ENCODE measurements around the gene REG4. TPM values are rescaled to one million over a fixed set of nuclear protein-coding genes. Genes with fewer than 3 reads are reported as not detected.

REG4 gene
- polyA plus RNA-seq, 2 donors, result 0.12 TPM; not detected in 1

DNA sequence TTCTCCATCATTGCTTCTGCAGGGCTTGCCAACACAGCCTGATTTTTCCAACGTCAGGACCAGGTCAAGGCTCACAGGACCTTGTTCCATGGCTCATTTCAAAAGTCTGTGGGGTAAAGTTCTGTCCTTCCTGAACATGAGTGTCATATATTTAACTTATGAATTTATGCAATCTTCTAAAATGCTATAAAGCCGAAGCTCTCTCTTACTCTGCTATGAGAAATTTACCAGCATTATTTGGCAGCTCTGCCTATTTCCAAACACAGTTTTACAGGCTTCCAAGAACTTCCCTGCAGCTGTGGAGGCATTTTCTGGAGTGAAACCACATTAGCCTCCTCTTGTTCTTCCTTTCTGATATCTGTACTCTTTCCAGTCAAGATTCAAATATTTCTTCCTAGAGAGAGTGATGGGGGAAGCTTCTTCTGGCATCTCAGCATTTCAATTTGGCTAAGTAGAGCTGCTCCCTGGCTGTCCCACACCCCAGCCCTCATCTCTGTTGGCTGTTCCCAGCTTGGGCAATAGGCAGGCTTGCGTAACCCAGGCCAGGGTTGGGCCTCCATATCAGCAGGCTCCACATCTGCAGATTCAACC lies 27.0 kb downstream of the REG4 start:
- Histone ChIP-seq H3K27ac (ENCODE audit: low read depth in 2 of 2, low read length in 1 of 2) (peak overlapping the region; percentile 11 to 15), H3K36me3 (ENCODE audit: control insufficient read depth in 2 of 2, insufficient read depth in 2 of 2, low read length in 1 of 2) (no peaks in the 10 kb centered on the region), H3K9me3 (ENCODE audit: control insufficient read depth in 2 of 2, insufficient read depth in 1 of 2, low read depth in 1 of 2, low read length in 1 of 2) (no peaks in the 10 kb centered on the region), H3K27me3 (ENCODE audit: control insufficient read depth in 1 of 2, insufficient read depth in 2 of 2, low read length in 2 of 2) (no peaks in the 10 kb centered on the region), H3K4me3 (ENCODE audit: low read depth in 1 of 2, low read length in 2 of 2) (no peak overlapping the region), H3K4me1 (ENCODE audit: control insufficient read depth in 2 of 2, insufficient read depth in 2 of 2, low read length in 1 of 2) (peaks cover 4 to 6% of the 10 kb centered on the region in 2 donors)
- WGBS, 2 donors, result 46 to 50% methylated on average over 3 of the region's 3 CpGs

DNA sequence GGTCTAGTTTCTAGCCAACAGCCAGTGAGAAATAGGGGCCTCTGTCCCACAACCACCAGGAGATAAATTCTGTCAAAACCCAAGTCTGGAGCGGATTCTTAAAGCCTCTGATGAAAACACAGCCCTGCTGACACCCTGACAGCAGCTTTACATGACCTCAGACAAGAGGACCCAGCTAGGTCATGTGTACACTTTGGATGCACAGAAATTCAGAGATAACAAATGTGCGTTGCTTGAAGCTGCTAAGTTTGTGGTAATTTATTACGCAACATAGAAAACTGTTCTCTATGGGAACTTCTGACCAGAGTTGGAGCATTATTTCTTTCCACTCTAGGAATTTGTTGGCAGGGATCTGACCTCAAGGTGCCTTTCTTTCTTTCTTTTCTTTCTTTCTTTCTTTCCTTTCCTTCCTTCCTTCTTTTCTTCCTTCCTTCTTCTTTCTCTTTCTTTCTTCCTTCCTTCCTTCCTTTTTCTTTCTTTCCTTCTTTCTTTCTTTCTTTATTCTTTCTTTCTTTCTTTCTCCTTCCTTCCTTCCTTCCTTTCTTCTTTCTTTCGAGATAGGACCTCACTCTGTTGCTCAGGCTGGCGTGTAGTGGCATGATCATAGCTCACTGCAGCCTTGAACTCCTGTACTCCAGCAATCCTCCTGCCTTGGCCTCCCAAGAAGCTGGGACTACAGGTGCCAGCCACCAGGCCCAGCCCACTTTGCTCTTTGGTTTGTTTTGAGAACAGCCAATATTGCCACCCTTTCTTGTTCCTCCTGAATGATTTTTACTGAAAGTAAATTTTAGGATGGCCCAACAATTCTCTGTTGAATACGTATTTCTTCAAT lies 27.7 kb downstream of the REG4 start:
- Histone ChIP-seq H3K9me3 (ENCODE audit: control insufficient read depth in 2 of 2, insufficient read depth in 1 of 2, low read depth in 1 of 2, low read length in 1 of 2) (no peaks in the 10 kb centered on the region), H3K4me3 (ENCODE audit: low read depth in 1 of 2, low read length in 2 of 2) (no peak overlapping the region), H3K4me1 (ENCODE audit: control insufficient read depth in 2 of 2, insufficient read depth in 2 of 2, low read length in 1 of 2) (peaks cover 4 to 6% of the 10 kb centered on the region in 2 donors), H3K27ac (ENCODE audit: low read depth in 2 of 2, low read length in 1 of 2) (peak overlapping the region; percentile 61 to 85), H3K36me3 (ENCODE audit: control insufficient read depth in 2 of 2, insufficient read depth in 2 of 2, low read length in 1 of 2) (no peaks in the 10 kb centered on the region), H3K27me3 (ENCODE audit: control insufficient read depth in 1 of 2, insufficient read depth in 2 of 2, low read length in 2 of 2) (no peaks in the 10 kb centered on the region)
- WGBS, 2 donors, result 60 to 63% methylated on average over 6 of the region's 6 CpGs

DNA sequence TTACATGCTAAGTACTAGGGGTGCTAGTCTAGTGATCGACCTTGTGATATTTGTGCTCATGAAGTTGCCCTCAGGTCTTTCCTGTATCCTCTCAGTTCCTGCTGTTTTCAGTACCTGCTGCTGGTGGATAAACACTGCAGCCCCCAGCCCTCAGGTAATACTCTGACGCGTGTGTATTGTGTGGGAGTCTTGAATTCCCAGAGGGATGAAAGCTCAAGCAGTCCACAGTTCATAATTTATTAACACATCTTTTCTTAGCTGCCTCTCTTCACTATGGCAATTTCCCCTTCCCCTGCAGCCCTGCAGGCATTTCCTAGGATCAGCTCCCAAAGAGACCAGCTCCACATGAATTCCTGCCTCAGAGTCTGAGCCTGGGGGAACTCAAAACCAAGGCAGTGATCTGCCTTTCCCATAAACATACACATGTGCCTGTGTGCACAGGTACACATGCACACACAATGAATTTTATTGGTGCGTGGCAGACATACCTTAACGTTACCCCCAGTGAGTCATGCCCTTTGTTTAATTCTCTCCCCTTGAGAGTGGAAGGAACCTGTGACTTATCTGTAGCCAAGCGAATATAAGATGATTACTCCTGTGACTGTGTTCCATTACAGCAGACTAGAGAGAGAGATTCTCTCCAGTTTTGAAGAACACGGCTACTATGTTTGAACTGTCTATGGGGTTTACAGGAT lies 28.5 kb downstream of the REG4 start:
- Histone ChIP-seq H3K36me3 (ENCODE audit: control insufficient read depth in 2 of 2, insufficient read depth in 2 of 2, low read length in 1 of 2) (no peaks in the 10 kb centered on the region), H3K4me3 (ENCODE audit: low read depth in 1 of 2, low read length in 2 of 2) (no peak overlapping the region), H3K4me1 (ENCODE audit: control insufficient read depth in 2 of 2, insufficient read depth in 2 of 2, low read length in 1 of 2) (peaks cover 4 to 6% of the 10 kb centered on the region in 2 donors), H3K9me3 (ENCODE audit: control insufficient read depth in 2 of 2, insufficient read depth in 1 of 2, low read depth in 1 of 2, low read length in 1 of 2) (no peaks in the 10 kb centered on the region), H3K27ac (ENCODE audit: low read depth in 2 of 2, low read length in 1 of 2) (peak overlapping the region; percentile 61 to 85), H3K27me3 (ENCODE audit: control insufficient read depth in 1 of 2, insufficient read depth in 2 of 2, low read length in 2 of 2) (no peaks in the 10 kb centered on the region)
- 42 to 55% methylated on average over 7 of the region's 7 CpGs for WGBS, 2 donors

DNA sequence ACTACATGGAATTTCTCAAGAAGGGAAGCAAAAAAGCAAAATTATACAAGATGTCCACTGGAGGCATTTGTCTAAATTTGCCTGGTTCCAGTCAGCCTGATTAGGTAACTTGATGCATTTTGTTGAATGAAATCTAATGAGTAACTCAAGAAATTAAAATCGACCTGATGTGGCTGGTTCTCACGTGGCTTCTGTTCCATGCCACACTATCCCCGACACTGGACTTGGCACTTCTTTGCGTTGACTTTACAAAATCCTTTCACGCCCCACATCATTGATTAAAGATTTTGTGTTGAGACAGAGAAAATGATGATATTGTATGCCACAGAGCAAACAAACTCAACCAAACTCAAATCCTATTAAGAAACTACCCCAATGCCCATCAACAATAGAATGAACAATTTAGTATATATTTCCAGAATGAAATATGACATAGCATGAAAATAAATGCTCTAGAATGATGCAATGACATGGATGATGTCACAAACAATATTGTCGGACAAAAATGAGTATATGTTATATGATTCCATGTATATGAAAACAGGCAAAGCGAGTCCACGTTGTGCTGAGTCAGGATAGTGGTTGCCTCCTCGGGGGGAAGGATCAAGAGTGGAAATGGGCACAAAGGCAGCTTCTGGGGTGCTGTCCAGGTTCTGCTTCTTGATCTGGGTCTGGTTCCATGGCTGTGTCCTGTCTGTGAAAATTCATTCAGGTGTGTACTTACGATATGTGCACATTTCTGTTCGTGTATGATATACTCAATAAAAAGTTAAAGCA lies 29.6 kb downstream of the REG4 start:
- Histone ChIP-seq H3K27ac (ENCODE audit: low read depth in 2 of 2, low read length in 1 of 2) (no peak overlapping the region), H3K4me1 (ENCODE audit: control insufficient read depth in 2 of 2, insufficient read depth in 2 of 2, low read length in 1 of 2) (peaks cover 4 to 6% of the 10 kb centered on the region in 2 donors)

DNA sequence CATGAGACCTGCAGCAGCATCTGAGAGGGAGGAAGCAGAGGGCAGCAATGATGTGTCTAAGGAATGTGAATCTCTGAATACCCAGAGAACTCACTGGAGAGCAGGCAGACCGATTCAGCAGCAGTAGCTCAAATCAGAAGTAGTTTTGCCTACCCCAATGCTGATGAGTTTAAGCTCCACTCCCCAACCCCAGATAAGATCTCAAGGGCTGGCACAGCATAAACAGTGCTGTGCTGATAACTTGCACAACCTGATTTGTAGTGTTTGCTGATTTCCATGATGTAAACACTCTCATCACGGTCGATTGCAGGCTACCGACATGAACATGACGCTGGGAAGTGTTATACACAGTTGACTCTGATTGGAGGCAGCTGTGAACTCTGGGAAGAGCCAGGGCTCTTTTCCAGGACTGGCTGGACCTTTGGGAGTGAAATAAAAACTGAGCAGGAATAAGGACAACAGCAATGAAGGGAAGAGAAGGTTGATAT lies 31.3 kb downstream of the REG4 start:
- 14 to 16% methylated on average over 5 of the region's 5 CpGs for WGBS, 2 donors
- no peaks in the 10 kb centered on the region for H3K36me3 ChIP-seq (ENCODE audit: control insufficient read depth in 2 of 2, insufficient read depth in 2 of 2, low read length in 1 of 2)
- no peak overlapping the region for H3K4me3 ChIP-seq (ENCODE audit: low read depth in 1 of 2, low read length in 2 of 2)
- peak overlapping the region; percentile 43 to 74 for H3K27ac ChIP-seq (ENCODE audit: low read depth in 2 of 2, low read length in 1 of 2)
- peaks cover 0 to 3% of the 10 kb centered on the region in 2 donors for H3K4me1 ChIP-seq (ENCODE audit: control insufficient read depth in 2 of 2, insufficient read depth in 2 of 2, low read length in 1 of 2)
- H3K9me3 ChIP-seq (ENCODE audit: control insufficient read depth in 2 of 2, insufficient read depth in 1 of 2, low read depth in 1 of 2, low read length in 1 of 2), result no peaks in the 10 kb centered on the region
- H3K27me3 ChIP-seq (ENCODE audit: control insufficient read depth in 1 of 2, insufficient read depth in 2 of 2, low read length in 2 of 2), result no peaks in the 10 kb centered on the region

More for the DNA sequence above, 29.6 kb downstream of the REG4 start:
- no peaks in the 10 kb centered on the region for H3K27me3 ChIP-seq (ENCODE audit: control insufficient read depth in 1 of 2, insufficient read depth in 2 of 2, low read length in 2 of 2)
- no peaks in the 10 kb centered on the region for H3K36me3 ChIP-seq (ENCODE audit: control insufficient read depth in 2 of 2, insufficient read depth in 2 of 2, low read length in 1 of 2)
- H3K4me3 ChIP-seq (ENCODE audit: low read depth in 1 of 2, low read length in 2 of 2), result no peak overlapping the region
- H3K9me3 ChIP-seq (ENCODE audit: control insufficient read depth in 2 of 2, insufficient read depth in 1 of 2, low read depth in 1 of 2, low read length in 1 of 2), result no peaks in the 10 kb centered on the region
- 79 to 86% methylated on average over 11 of the region's 11 CpGs for WGBS, 2 donors

DNA sequence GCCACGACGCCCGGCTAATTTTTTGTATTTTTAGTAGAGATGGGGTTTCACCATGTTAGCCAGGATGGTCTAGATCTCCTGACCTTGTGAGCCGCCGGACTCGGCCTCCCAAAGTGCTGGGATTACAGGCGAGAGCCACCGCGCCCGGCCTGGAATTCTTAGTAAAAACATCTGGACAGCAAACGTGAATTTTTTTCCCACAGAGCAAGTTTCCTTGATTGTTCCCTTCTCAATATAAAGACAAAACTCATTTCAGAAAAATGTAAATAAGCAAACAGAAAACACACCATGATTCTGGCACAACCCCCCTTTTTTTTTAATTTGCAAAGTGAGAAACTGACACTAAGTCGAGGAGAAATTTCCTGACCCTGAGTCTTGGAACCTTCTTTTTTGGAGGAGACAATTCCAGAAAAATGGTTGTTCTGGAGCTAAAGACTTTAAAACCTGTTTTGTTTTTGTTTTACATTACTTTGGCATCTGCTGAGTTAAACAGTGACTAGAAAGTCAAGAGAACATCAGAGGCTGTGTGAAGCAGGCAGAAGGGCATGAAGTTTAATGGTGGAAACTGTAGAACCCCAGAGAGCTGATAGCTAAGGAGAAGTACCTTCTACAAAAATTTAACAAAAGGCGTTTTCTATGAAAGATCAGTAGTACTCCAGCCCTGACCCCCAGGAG lies 32.2 kb downstream of the REG4 start:
- H3K36me3 ChIP-seq (ENCODE audit: control insufficient read depth in 2 of 2, insufficient read depth in 2 of 2, low read length in 1 of 2), result no peaks in the 10 kb centered on the region
- H3K9me3 ChIP-seq (ENCODE audit: control insufficient read depth in 2 of 2, insufficient read depth in 1 of 2, low read depth in 1 of 2, low read length in 1 of 2), result no peaks in the 10 kb centered on the region
- WGBS, 2 donors, result 86 to 87% methylated on average over 13 of the region's 13 CpGs
- H3K27me3 ChIP-seq (ENCODE audit: control insufficient read depth in 1 of 2, insufficient read depth in 2 of 2, low read length in 2 of 2), result no peaks in the 10 kb centered on the region
- no peak overlapping the region for H3K27ac ChIP-seq (ENCODE audit: low read depth in 2 of 2, low read length in 1 of 2)
- H3K4me1 ChIP-seq (ENCODE audit: control insufficient read depth in 2 of 2, insufficient read depth in 2 of 2, low read length in 1 of 2), result peaks cover 0 to 3% of the 10 kb centered on the region in 2 donors
- H3K4me3 ChIP-seq (ENCODE audit: low read depth in 1 of 2, low read length in 2 of 2), result no peak overlapping the region

DNA sequence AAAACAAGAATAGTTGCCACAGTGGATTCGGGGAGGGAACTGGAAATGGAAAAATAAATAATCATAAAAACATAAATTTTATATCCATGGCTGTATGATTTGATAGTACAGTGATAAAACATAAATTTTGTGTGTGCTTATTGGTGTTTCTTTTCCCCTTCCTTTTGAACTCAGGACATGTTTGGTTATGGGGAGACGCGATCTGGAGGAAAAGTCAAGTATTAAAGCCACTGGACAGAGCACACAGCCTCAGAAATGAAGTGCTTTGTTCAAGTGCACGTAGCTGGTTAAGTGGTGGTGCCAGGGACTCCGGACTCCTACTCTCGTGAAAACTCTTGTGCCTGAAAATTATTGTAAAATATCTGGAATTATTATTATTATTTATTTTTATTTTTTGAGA lies 32.9 kb downstream of the REG4 start:
- Histone ChIP-seq H3K4me3 (ENCODE audit: low read depth in 1 of 2, low read length in 2 of 2) (no peak overlapping the region), H3K27ac (ENCODE audit: low read depth in 2 of 2, low read length in 1 of 2) (no peak overlapping the region), H3K27me3 (ENCODE audit: control insufficient read depth in 1 of 2, insufficient read depth in 2 of 2, low read length in 2 of 2) (no peaks in the 10 kb centered on the region), H3K36me3 (ENCODE audit: control insufficient read depth in 2 of 2, insufficient read depth in 2 of 2, low read length in 1 of 2) (no peaks in the 10 kb centered on the region), H3K9me3 (ENCODE audit: control insufficient read depth in 2 of 2, insufficient read depth in 1 of 2, low read depth in 1 of 2, low read length in 1 of 2) (no peaks in the 10 kb centered on the region), H3K4me1 (ENCODE audit: control insufficient read depth in 2 of 2, insufficient read depth in 2 of 2, low read length in 1 of 2) (peaks cover 0 to 3% of the 10 kb centered on the region in 2 donors)
- 91 to 93% methylated on average over 6 of the region's 6 CpGs for WGBS, 2 donors

DNA sequence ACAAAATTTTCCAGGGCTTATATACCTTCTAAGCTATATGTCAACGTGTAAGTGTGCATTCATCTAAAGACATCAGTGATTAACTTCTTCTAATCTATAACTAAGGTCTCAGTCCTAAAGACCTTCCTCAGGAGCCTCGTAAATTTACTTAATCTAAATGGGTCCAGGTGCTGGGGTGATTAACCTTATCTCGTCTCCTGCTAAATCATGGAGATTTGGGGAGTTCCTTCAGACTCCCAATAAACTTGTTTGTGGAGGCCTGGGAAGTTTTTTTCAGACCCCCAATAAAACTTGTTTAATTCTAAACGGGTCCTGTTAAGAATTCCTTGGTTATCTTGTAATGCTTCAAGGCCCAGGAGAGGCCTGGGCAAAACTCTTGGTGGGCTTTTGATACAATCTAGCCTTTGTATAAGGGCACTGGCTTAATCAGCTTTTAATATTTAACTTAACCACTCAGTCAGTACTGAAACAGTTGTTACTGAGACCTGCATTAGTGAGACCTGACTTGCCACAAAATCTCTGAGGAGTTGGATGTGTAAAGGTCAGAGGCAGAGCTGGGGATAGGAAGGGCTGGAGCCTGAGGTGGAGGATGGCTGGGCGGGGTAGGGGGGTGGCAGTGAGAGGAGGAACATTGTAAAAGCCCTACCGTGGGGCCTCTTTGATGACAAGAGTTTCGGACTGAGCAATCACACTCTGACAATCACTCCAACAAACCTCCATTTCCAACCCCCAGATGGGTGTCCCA lies 36.3 kb downstream of the REG4 start:
- no peak overlapping the region for H3K27ac ChIP-seq (ENCODE audit: low read depth in 2 of 2, low read length in 1 of 2)
- H3K36me3 ChIP-seq (ENCODE audit: control insufficient read depth in 2 of 2, insufficient read depth in 2 of 2, low read length in 1 of 2), result no peaks in the 10 kb centered on the region
- no peak overlapping the region for H3K4me3 ChIP-seq (ENCODE audit: low read depth in 1 of 2, low read length in 2 of 2)
- H3K4me1 ChIP-seq (ENCODE audit: control insufficient read depth in 2 of 2, insufficient read depth in 2 of 2, low read length in 1 of 2), result no peaks in the 10 kb centered on the region
- WGBS, 2 donors, result 73 to 80% methylated on average over 7 of the region's 7 CpGs
- no peaks in the 10 kb centered on the region for H3K9me3 ChIP-seq (ENCODE audit: control insufficient read depth in 2 of 2, insufficient read depth in 1 of 2, low read depth in 1 of 2, low read length in 1 of 2)
- no peaks in the 10 kb centered on the region for H3K27me3 ChIP-seq (ENCODE audit: control insufficient read depth in 1 of 2, insufficient read depth in 2 of 2, low read length in 2 of 2)
